Ascending aorta (tissue), 2 donors: Measurements from ENCODE around the gene PRPF6. TPM values are rescaled to one million over a fixed set of nuclear protein-coding genes. Genes with fewer than 3 reads are reported as not detected.

Experiments used
- DNase-seq, 2 donors: peaks; one replicate each; pipeline ENCODE4 v3.0.0-alpha.2; 2019; ENCODE audit warnings: low spot score in 2 of 2
- H3K27ac ChIP-seq, 2 donors: fragments of 200-600 bp; sonication (generic); one replicate each; pipeline ENCODE4 v1.5.1; 2016 to 2017; ENCODE audit warnings: mild to moderate bottlenecking in 1 of 2
- H3K27me3 ChIP-seq: fragments of 200-600 bp; sonication (generic); one replicate; pipeline ENCODE4 v1.5.1; 2017
- H3K36me3 ChIP-seq, 2 donors: fragments of 200-600 bp; sonication (generic); one replicate each; pipeline ENCODE4 v1.5.1; 2016
- H3K4me1 ChIP-seq, 2 donors: fragments of 200-600 bp; sonication (generic); one replicate each; pipeline ENCODE4 v1.5.1; 2016 to 2017; ENCODE audit warnings: mild to moderate bottlenecking in 1 of 2
- H3K4me3 ChIP-seq, 2 donors: fragments of 200-600 bp; sonication (generic); one replicate each; pipeline ENCODE4 v1.5.1; 2016 to 2017; ENCODE audit warnings: mild to moderate bottlenecking in 1 of 2
- H3K9me3 ChIP-seq, 2 donors: fragments of 200-600 bp; sonication (generic); one replicate each; pipeline ENCODE4 v1.5.1; 2016
- CTCF ChIP-seq, 3 experiments: fragments of 200-600 bp in 2 of 3; fragments of 450-650 bp in 1 of 3; sonication (generic) in 2 of 3; IDR thresholded peaks; one replicate each; pipeline ENCODE4 v1.5.1; 2016 to 2019; ENCODE audit warnings: antibody characterized with exemption in 3 of 3, mild to moderate bottlenecking in 1 of 3, moderate library complexity in 1 of 3
- intact Hi-C: fragments of 100-400 bp; cut with DNase I; formaldehyde crosslinking; loops from one replicate; pipeline ENCODE4 v1.15.1; 2023
- total RNA-seq: library from RNA; depleted of rRNA; stranded (reverse); fragments of >200 nt; gene quantifications from one replicate; pipeline ENCODE4 v1.1.0, GENCODE V29; 2016

PRPF6 gene
- total RNA-seq, 1 donor from 2014 or later: 33.5 TPM

GRCh38 chr20:63945031-63945658 lies 35.8 kb upstream of the PRPF6 start:
- H3K4me3 ChIP-seq: no peak overlapping the region
- intact Hi-C loops: no loop called here
- H3K27ac ChIP-seq: no peak overlapping the region
- H3K9me3 ChIP-seq: no peaks in the 10 kb centered on the region
- DNase-seq: no peak
- H3K4me1 ChIP-seq: peaks cover 9 to 27% of the 10 kb centered on the region in 2 donors
- peaks cover 41 to 51% of the 10 kb centered on the region in 2 donors for H3K36me3 ChIP-seq
- H3K27me3 ChIP-seq: no peaks in the 10 kb centered on the region
- TF ChIP-seq CTCF (IDR thresholded peaks at IDR 0.05): no peak

GRCh38 chr20:63945921-63946920 lies 34.7 kb upstream of the PRPF6 start:
- TF ChIP-seq CTCF (IDR thresholded peaks at IDR 0.05): no peak
- H3K4me1 ChIP-seq: peaks cover 16 to 37% of the 10 kb centered on the region in 2 donors
- H3K27me3 ChIP-seq: no peaks in the 10 kb centered on the region
- no peak overlapping the region for H3K27ac ChIP-seq
- H3K9me3 ChIP-seq: no peaks in the 10 kb centered on the region
- peaks cover 30 to 42% of the 10 kb centered on the region in 2 donors for H3K36me3 ChIP-seq
- DNase-seq: no peak
- intact Hi-C loops: no loop called here
- H3K4me3 ChIP-seq: no peak overlapping the region

GRCh38 chr20:63946986-63947637 lies 33.8 kb upstream of the PRPF6 start:
- DNase-seq: no peak
- intact Hi-C loops: no loop called here
- peaks cover 16 to 40% of the 10 kb centered on the region in 2 donors for H3K4me1 ChIP-seq

GRCh38 chr20:63947638-63948456 lies 33.1 kb upstream of the PRPF6 start:
- H3K36me3 ChIP-seq: peaks cover 32 to 36% of the 10 kb centered on the region in 2 donors
- no peak for TF ChIP-seq CTCF (IDR thresholded peaks at IDR 0.05)
- no peak for DNase-seq
- H3K9me3 ChIP-seq: no peaks in the 10 kb centered on the region
- peak overlapping the region; percentile 72 to 73 for H3K27ac ChIP-seq
- H3K4me1 ChIP-seq: peaks cover 16 to 40% of the 10 kb centered on the region in 2 donors
- H3K4me3 ChIP-seq: no peak overlapping the region
- intact Hi-C loops: no loop called here
- no peaks in the 10 kb centered on the region for H3K27me3 ChIP-seq

More at GRCh38 chr20:63946986-63947637, 33.8 kb upstream of the PRPF6 start:
- Histone ChIP-seq H3K9me3 (no peaks in the 10 kb centered on the region), H3K27ac (no peak overlapping the region), H3K27me3 (no peaks in the 10 kb centered on the region), H3K4me3 (no peak overlapping the region), H3K36me3 (peaks cover 30 to 42% of the 10 kb centered on the region in 2 donors)
- TF ChIP-seq CTCF (IDR thresholded peaks at IDR 0.05): no peak
